Measurements from ENCODE around the gene SCAF1.

- no peak for TF ChIP-seq POLR2A (IDR thresholded peaks at IDR 0.05; ENCODE audit: low read depth)
- TF ChIP-seq EP300 (IDR thresholded peaks at IDR 0.05): no peak
Observed at GRCh38 chr19:49645592-49645991, 3.6 kb downstream of the SCAF1 start.

Measured in esophagus muscularis mucosa (tissue), 2 donors.